ENCODE measurements around the gene MAN1A2.

- no peak for TF ChIP-seq POLR2AphosphoS5 (IDR thresholded peaks at IDR 0.05)
- TF ChIP-seq CTCF (IDR thresholded peaks at IDR 0.05; ENCODE audit: poor library complexity, severe bottlenecking) = no peak
- TF ChIP-seq REST (IDR thresholded peaks at IDR 0.05; ENCODE audit: borderline replicate concordance) = no peak
These were observed 210.1 kb downstream of the MAN1A2 start for GRCh38 chr1:117577191-117577885.
